Measurements from ENCODE around the gene CCDC137. TPM values are rescaled to one million over a fixed set of nuclear protein-coding genes. Genes with fewer than 3 reads are reported as not detected.

CCDC137 gene
- total RNA-seq, 2 experiments from 2014 or later = 30.8 to 32.3 TPM

- H3K36me3 Mint-ChIP-seq (ENCODE audit: low read depth) = peaks cover 21% of the 10 kb centered on the region
- H3K4me1 Mint-ChIP-seq (ENCODE audit: low read depth) = peaks cover 36% of the 10 kb centered on the region
- no peaks in the 10 kb centered on the region for H3K27me3 Mint-ChIP-seq (ENCODE audit: low read depth)
- H3K4me3 Mint-ChIP-seq = peak overlapping the region; percentile 73
- intact Hi-C loops (cut with micrococcal nuclease) = loop anchor here (1.0 to 5.0 kb wide), 2 partner anchors 27 to 162 kb away; partner anchors contain the start of genes ARHGDIA and ARL16
- no peaks in the 10 kb centered on the region for H3K9me3 Mint-ChIP-seq
- peak; percentile 47 for DNase-seq
- peak overlapping the region; percentile 71 for H3K27ac Mint-ChIP-seq
- CTCF ChIA-PET = interaction anchor here (0.6 to 1.0 kb wide), 3 partner anchors 31 to 159 kb away, joined by 3 to 4 read pairs (median 4); no protein-coding TSS in a partner anchor
Measured at GRCh38 chr17:81710514-81711308, 44.2 kb downstream of the CCDC137 start.

DNA sequence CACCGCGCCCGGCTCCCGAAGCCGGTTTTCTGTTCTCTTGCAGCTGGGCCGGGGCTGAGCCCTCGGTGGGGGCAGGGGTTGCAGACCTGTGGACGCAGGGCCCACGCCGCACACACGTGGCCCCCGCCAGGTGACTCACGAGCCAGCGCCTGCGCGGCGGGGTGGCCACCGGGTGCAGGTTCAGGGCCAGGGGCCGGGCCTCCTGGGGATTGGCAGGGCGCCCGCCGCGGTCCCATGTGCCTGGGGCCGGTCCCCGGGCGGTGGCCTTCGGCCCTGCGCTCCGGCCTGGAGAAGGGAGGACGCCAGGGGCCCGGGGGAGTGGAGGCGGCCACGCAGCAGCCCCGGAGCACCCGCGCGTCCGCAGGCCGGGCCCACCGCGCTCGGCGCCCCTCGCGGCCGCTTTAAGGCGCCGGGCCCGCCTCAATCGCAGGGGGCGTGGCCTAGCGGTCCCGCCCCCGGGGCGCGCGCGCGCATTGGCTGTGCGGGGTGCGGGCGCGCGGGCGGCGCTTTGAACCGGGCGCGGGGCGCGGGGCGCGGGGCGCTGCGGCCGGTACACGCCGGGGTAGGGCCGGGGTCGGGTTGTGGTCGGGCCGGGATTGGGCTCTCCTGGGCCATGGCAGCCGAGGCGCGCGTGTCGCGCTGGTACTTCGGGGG, 45.4 kb downstream of the CCDC137 start, which contains the start of gene SLC25A10:
SLC25A10 (plus strand) TSS at position 471 of the 654 bp plus-strand sequence; CDS start at position 614, 143 bp downstream.
- H3K9me3 Mint-ChIP-seq = no peaks in the 10 kb centered on the region
- H3K4me3 Mint-ChIP-seq = peak within 1 kb of the TSS; percentile 79
- peak; percentile 83 for DNase-seq
- intact Hi-C loops (cut with micrococcal nuclease) = loop anchor here (1.0 to 5.0 kb wide), 2 partner anchors 29 to 160 kb away; partner anchors contain the start of genes ARHGDIA and ARL16
- no peaks in the 10 kb centered on the region for H3K27me3 Mint-ChIP-seq (ENCODE audit: low read depth)
- H3K27ac Mint-ChIP-seq = peak within 1 kb of the TSS; percentile 71
- peaks cover 10% of the 10 kb centered on the region for H3K36me3 Mint-ChIP-seq (ENCODE audit: low read depth)
- peaks cover 32% of the 10 kb centered on the region for H3K4me1 Mint-ChIP-seq (ENCODE audit: low read depth)
- CTCF ChIA-PET = no interaction called here

DNA sequence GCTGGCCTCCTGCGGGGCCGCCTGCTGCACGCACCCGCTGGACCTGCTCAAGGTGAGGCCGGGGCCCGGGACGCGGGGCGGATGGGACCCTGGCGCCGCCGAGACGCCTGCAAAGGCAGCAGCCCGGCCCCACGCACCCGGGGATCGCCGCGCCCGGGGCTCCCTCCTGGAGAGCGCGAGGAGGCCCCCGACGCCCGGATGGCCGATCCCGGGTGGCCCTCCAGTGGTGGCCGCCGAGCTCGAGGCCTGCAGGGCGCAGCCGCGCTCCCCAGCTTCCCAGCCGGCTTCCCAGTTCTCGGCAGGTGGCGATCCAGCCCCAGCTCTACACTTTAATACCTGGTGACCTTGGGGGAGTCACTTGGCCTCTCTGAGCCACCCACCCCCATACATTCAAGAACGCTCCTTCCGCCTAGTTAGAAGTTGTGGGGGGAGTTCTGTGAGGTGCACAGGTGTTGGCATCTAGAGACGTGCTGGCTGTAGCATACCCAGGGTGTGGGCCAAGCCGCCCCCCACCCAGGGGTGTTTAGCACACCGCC, 46.0 kb downstream of the CCDC137 start:
- Mint-ChIP-seq H3K9me3 (no peaks in the 10 kb centered on the region), H3K27me3 (ENCODE audit: low read depth) (no peaks in the 10 kb centered on the region), H3K4me3 (peak overlapping the region; percentile 79), H3K27ac (no peak overlapping the region), H3K4me1 (ENCODE audit: low read depth) (peaks cover 29% of the 10 kb centered on the region), H3K36me3 (ENCODE audit: low read depth) (peaks cover 9% of the 10 kb centered on the region)
- CTCF ChIA-PET = no interaction called here
- DNase-seq = peak; percentile 27
- intact Hi-C loops (cut with micrococcal nuclease) = loop anchor here (5.0 kb wide), 1 partner anchor 160 kb away; the partner anchor contains the start of gene ARHGDIA

GRCh38 chr17:81713004-81713555, 46.5 kb downstream of the CCDC137 start:
- H3K36me3 Mint-ChIP-seq (ENCODE audit: low read depth) = peaks cover 11% of the 10 kb centered on the region
- intact Hi-C loops (cut with micrococcal nuclease) = loop anchor here (5.0 kb wide), 1 partner anchor 159 kb away; the partner anchor contains the start of gene ARHGDIA

DNA sequence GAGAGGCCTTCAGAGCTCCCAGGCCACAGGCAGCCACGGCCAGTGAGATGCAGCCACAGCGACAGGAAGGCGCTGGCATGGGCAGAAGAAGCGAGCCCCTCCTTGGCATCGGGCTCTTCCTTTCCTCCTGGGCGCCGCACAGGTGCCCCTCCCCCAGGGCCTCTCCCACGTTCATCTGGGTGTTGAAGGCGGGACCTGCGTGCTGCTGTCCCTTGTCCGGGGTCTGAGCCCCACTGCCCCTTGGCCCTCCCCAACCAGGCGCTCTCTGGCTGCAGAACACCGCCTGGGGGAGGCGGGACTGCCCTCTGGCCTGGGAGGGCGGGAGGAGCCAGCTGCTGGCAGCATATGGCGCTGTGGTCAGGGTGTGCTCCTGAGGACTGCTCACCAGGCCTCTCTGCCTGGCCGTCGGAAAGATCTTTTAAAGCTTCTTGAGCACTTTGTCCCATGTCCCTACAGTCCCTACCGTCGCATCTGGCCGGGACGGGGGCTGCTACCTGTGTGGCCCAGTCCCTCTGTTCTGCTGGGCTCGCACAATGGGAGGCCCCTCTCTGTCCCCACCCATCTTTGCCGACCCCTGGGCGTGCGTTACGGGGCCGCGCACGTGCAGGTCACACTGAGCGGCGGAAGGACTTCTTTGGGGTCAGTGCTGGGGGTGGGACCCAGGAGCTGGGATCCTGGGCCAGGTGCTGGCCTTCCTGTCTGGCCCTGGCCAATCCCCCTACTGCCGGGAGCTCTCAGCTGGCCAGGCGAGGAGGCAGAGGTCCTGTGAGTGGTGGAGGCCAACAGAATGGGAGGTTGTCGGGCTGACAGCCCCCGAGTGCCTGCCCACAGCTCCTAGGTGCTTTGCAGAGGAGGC, 47.2 kb downstream of the CCDC137 start:
- Mint-ChIP-seq H3K9me3 (no peaks in the 10 kb centered on the region), H3K36me3 (ENCODE audit: low read depth) (peaks cover 11% of the 10 kb centered on the region), H3K4me3 (peak overlapping the region; percentile 79), H3K27me3 (ENCODE audit: low read depth) (no peaks in the 10 kb centered on the region), H3K27ac (no peak overlapping the region), H3K4me1 (ENCODE audit: low read depth) (peaks cover 29% of the 10 kb centered on the region)
- DNase-seq = no peak
- intact Hi-C loops (cut with micrococcal nuclease) = loop anchor here (5.0 kb wide), 1 partner anchor 159 kb away; the partner anchor contains the start of gene ARHGDIA
- CTCF ChIA-PET = no interaction called here

More at GRCh38 chr17:81713004-81713555, 46.5 kb downstream of the CCDC137 start:
- CTCF ChIA-PET = no interaction called here
- H3K4me3 Mint-ChIP-seq = peak overlapping the region; percentile 79
- H3K27me3 Mint-ChIP-seq (ENCODE audit: low read depth) = no peaks in the 10 kb centered on the region
- no peak overlapping the region for H3K27ac Mint-ChIP-seq
- H3K4me1 Mint-ChIP-seq (ENCODE audit: low read depth) = peaks cover 29% of the 10 kb centered on the region
- no peaks in the 10 kb centered on the region for H3K9me3 Mint-ChIP-seq
- DNase-seq = no peak

GRCh38 chr17:81714412-81715106, 48.0 kb downstream of the CCDC137 start:
- CTCF ChIA-PET = no interaction called here
- intact Hi-C loops (cut with micrococcal nuclease) = loop anchor here (5.0 kb wide), 1 partner anchor 158 kb away; the partner anchor contains the start of gene ARHGDIA
- Mint-ChIP-seq H3K9me3 (no peaks in the 10 kb centered on the region), H3K36me3 (ENCODE audit: low read depth) (peaks cover 14% of the 10 kb centered on the region), H3K27me3 (ENCODE audit: low read depth) (no peaks in the 10 kb centered on the region), H3K27ac (no peak overlapping the region), H3K4me3 (no peak overlapping the region), H3K4me1 (ENCODE audit: low read depth) (peaks cover 26% of the 10 kb centered on the region)
- DNase-seq = no peak

DNA sequence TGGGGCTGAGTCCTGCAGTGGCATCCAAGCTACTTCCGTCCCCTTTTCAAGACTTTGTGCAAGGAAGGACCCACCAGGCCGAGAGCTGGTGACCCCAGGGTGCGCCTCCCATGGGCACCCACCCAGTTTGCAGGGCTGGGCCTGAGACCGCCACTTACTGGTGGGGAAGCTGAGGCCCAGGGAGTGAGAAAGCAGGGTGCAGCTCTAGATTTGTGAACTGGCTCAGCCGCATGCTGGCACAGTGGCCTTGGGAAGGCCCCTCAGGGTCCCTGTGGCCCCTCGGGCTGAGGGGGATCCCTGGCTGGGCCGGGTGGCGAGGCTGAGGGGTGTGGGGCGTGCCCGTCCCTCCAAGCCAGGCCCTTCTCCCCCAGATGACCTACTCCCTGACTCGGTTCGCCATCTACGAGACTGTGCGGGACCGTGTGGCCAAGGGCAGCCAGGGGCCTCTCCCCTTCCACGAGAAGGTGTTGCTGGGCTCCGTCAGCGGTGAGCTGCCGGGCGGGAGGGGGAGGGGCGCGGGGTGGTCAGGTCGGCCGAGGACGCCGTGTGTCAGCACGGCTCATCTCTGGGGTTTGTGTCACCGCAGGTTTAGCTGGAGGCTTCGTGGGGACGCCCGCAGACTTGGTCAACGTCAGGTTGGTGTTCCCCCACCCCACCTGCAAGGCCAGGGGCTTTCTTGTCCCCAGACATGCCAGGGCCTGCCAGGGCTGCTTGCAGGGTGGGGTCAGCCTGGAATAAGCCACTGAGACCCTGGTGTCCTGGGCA, 48.8 kb downstream of the CCDC137 start:
- CTCF ChIA-PET = no interaction called here

DNA sequence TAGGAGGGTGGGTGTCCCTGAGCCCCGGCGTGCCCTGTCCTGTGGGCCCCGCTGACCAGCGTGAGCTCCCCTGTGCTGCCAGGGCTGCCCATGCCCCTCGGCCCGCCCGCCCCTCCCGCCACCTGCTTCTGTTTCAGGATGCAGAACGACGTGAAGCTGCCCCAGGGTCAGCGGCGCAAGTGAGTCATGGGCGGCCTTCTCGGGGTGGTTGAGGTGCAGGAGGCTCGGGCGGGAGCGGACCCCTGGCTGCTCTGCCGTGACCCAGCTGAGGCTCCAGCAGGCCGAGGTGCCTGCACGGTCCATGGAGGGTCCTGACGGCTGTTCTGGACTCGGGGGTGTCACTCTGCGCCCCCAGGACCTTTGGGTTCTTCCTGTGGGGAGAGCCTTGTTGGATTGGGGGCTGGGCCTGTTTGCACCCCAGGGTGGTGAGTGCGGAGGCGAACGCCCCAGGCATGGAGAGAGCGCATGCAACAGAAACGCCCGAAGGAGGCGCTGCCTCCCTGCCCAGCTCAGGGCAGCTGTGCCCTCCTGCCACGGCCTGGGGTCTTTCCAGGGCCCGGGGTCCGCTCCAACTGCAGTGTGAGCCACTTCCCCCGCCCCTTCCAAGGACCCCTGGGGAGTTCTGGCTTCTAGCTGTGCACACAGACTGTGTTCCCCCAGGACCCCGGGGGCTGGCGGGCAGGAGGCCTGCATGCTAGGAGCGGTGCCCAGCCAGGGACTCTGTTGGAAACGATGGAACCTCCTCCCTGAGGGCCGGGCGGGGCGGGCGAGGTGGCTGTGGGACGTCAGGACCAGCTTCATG, 49.5 kb downstream of the CCDC137 start:
- H3K4me3 Mint-ChIP-seq = no peak overlapping the region
- CTCF ChIA-PET = no interaction called here

More for the DNA sequence above, 48.8 kb downstream of the CCDC137 start:
- H3K4me3 Mint-ChIP-seq = no peak overlapping the region
- H3K9me3 Mint-ChIP-seq = no peaks in the 10 kb centered on the region
- H3K36me3 Mint-ChIP-seq (ENCODE audit: low read depth) = peaks cover 11% of the 10 kb centered on the region
- no peak for DNase-seq
- intact Hi-C loops (cut with micrococcal nuclease) = no loop called here
- H3K4me1 Mint-ChIP-seq (ENCODE audit: low read depth) = peaks cover 21% of the 10 kb centered on the region
- no peak overlapping the region for H3K27ac Mint-ChIP-seq
- no peaks in the 10 kb centered on the region for H3K27me3 Mint-ChIP-seq (ENCODE audit: low read depth)

DNA sequence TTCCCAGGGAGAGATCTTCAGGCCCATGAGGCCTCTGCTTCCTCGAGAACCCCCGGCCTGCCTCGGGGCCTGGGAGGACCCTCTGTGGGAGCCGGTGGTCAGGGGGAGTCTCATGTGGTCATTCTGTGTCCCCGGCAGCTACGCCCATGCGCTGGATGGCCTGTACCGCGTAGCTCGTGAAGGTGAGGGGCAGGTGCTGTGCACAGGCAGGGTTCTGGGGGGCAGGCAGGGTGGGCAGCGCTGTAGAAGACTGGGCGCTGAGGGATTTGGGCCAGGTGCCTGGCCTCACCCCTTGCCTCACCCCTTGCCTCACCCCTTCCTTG, 50.1 kb downstream of the CCDC137 start:
- peaks cover 10% of the 10 kb centered on the region for H3K4me1 Mint-ChIP-seq (ENCODE audit: low read depth)
- no peak for DNase-seq
- CTCF ChIA-PET = no interaction called here
- no peaks in the 10 kb centered on the region for H3K27me3 Mint-ChIP-seq (ENCODE audit: low read depth)
- H3K27ac Mint-ChIP-seq = no peak overlapping the region
- H3K4me3 Mint-ChIP-seq = no peak overlapping the region
- H3K9me3 Mint-ChIP-seq = no peaks in the 10 kb centered on the region
- H3K36me3 Mint-ChIP-seq (ENCODE audit: low read depth) = peaks cover 10% of the 10 kb centered on the region
- intact Hi-C loops (cut with micrococcal nuclease) = no loop called here

More for the DNA sequence above, 49.5 kb downstream of the CCDC137 start:
- Mint-ChIP-seq H3K4me1 (ENCODE audit: low read depth) (peaks cover 13% of the 10 kb centered on the region), H3K27me3 (ENCODE audit: low read depth) (no peaks in the 10 kb centered on the region), H3K9me3 (no peaks in the 10 kb centered on the region), H3K27ac (no peak overlapping the region), H3K36me3 (ENCODE audit: low read depth) (peaks cover 10% of the 10 kb centered on the region)
- no peak for DNase-seq
- intact Hi-C loops (cut with micrococcal nuclease) = no loop called here

DNA sequence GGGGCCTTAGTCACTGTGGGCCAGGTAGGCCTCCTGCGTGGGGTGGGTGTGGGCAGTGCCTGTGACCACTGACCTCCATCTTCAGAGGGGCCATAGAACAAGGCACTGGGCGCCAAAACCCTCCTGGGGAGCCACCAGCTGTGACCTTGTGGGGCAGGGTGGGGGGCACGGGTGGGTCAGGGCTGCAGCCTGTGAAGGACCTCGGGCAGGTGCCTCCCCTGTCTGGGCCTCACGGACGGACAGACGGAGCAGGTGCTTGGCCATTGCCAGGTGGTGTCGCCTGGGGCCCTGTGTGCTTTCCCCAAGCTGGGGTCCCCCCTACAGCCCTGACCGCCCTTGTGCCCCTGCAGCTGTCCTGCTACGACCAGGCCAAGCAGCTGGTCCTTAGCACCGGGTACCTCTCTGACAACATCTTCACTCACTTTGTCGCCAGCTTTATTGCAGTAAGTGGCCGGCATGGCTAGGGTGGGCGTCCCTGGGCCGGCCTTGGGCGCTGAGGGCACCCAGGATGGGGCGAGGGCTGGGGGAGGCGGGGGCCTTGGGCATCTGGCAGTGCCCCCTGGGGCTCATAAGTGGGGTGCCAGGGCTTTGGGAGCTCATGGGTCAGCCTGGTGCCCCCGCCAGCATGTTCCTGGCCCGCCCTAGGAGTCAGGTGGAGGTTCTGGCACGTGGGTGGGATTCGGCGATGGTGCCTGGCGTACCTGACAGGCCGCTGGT, 50.7 kb downstream of the CCDC137 start:
- H3K27me3 Mint-ChIP-seq (ENCODE audit: low read depth) = no peaks in the 10 kb centered on the region
- intact Hi-C loops (cut with micrococcal nuclease) = no loop called here
- no peak overlapping the region for H3K27ac Mint-ChIP-seq
- H3K9me3 Mint-ChIP-seq = no peaks in the 10 kb centered on the region
- H3K36me3 Mint-ChIP-seq (ENCODE audit: low read depth) = peaks cover 10% of the 10 kb centered on the region
- no peak for DNase-seq
- CTCF ChIA-PET = no interaction called here
- H3K4me1 Mint-ChIP-seq (ENCODE audit: low read depth) = peaks cover 10% of the 10 kb centered on the region
- H3K4me3 Mint-ChIP-seq = no peak overlapping the region
